GM10248 (cell line): Measurements from ENCODE around the gene SNX14.
"Not testable (repeated sequence)": the region's sequence is repeated elsewhere in the genome, so short reads cannot be mapped to it uniquely, and the experiment has no call there.

ENCODE experiments used
- CTCF ChIA-PET: fragments of 300-600 bp; sonication (Branson Sonifier 250); formaldehyde crosslinking; extraction: SDS; loops from one replicate; lab custom pipeline; 2021; ENCODE audit warnings: antibody characterized with exemption; lab: Yijun Ruan, JAX
- POLR2A ChIA-PET: fragments of 350-650 bp; sonication (Branson Sonifier 250); formaldehyde crosslinking; extraction: SDS; loops from one replicate; lab custom pipeline; 2020; ENCODE audit warnings: antibody characterized with exemption; lab: Yijun Ruan, JAX
- DNase-seq: peaks from one replicate; pipeline ENCODE4 v3.0.0; 2012; ENCODE audit errors: extremely low spot score
- CTCF ChIP-seq: IDR thresholded peaks from 2 replicates; pipeline ENCODE4 v1.5.1; 2012; ENCODE audit warnings: mild to moderate bottlenecking, low read depth; ENCODE audit errors: extremely low read depth, missing control alignments, control extremely low read depth

The SNX14 gene

GRCh38 chr6:85591207-85591606, 2.5 kb downstream of the SNX14 start:
- POLR2A ChIA-PET: interaction anchor here (1.2 kb wide), 1 partner anchor 87 kb away, joined by 6 read pairs; no protein-coding TSS in a partner anchor
- DNase-seq: no peak
- CTCF ChIA-PET: interaction anchor here (1.0 to 1.2 kb wide), 4 partner anchors 10 to 106 kb away, joined by 3 to 7 read pairs (median 4); no protein-coding TSS in a partner anchor
- TF ChIP-seq CTCF: no peak

- ChIA-PET CTCF (no interaction called here), POLR2A (no interaction called here)
- DNase-seq: no peak
- no peak for TF ChIP-seq CTCF
These were observed 7.9 kb downstream of the SNX14 start for GRCh38 chr6:85585741-85586140.

GRCh38 chr6:85582832-85583231, 10.8 kb downstream of the SNX14 start:
- DNase-seq, POLR2A ChIA-PET, CTCF ChIA-PET: not testable (repeated sequence)

- no peak for TF ChIP-seq CTCF
- POLR2A ChIA-PET: no interaction called here
- CTCF ChIA-PET: interaction anchor here (1.1 to 3.3 kb wide), 4 partner anchors 9 to 99 kb away, joined by 3 to 7 read pairs (median 4); no protein-coding TSS in a partner anchor
- no peak for DNase-seq
These were observed 12.1 kb downstream of the SNX14 start for GRCh38 chr6:85581572-85581971.

- no peak for DNase-seq
- TF ChIP-seq CTCF: no peak
- ChIA-PET CTCF (interaction anchor here (1.1 to 3.3 kb wide), 3 partner anchors 9 to 11 kb away, joined by 3 to 7 read pairs (median 4); no protein-coding TSS in a partner anchor), POLR2A (no interaction called here)
These were observed 12.8 kb downstream of the SNX14 start for GRCh38 chr6:85580878-85581267.

GRCh38 chr6:85580118-85580877, 13.4 kb downstream of the SNX14 start:
- ChIA-PET POLR2A (no interaction called here), CTCF (interaction anchor here (1.1 to 3.3 kb wide), 3 partner anchors 9 to 12 kb away, joined by 3 to 7 read pairs (median 4); no protein-coding TSS in a partner anchor)
- DNase-seq: no peak
- no peak for TF ChIP-seq CTCF

GRCh38 chr6:85579581-85579980, 14.1 kb downstream of the SNX14 start:
- ChIA-PET POLR2A (no interaction called here), CTCF (interaction anchor here (3.3 kb wide), 1 partner anchor 12 kb away, joined by 7 read pairs; no protein-coding TSS in a partner anchor)
- TF ChIP-seq CTCF: no peak
- no peak for DNase-seq
